Activated naive CD8-positive, alpha-beta T cell treated with anti-CD3 and anti-CD28 coated beads, Interleukin-2, amount 50 U/mL, for 24 hours (primary cell): ENCODE results near the gene SMAD7.

ENCODE experiments used
- ATAC-seq: fragments of 150-1000 bp; cut with Tn5 transposase; one replicate; pipeline ENCODE4 v1.10.0; 2021
- DNase-seq: peaks from one replicate; pipeline ENCODE4 v3.0.0; 2021
- H3K27ac Mint-ChIP-seq: one replicate; pipeline ENCODE4 v1.8.0; 2021; ENCODE audit warnings: mild to moderate bottlenecking, mixed read lengths
- H3K27me3 Mint-ChIP-seq: one replicate; pipeline ENCODE4 v1.8.0; 2021; ENCODE audit warnings: mixed read lengths
- H3K36me3 Mint-ChIP-seq: one replicate; pipeline ENCODE4 v1.8.0; 2021; ENCODE audit warnings: low read depth, mixed read lengths
- H3K4me1 Mint-ChIP-seq: one replicate; pipeline ENCODE4 v1.8.0; 2021; ENCODE audit warnings: mixed read lengths
- H3K4me3 Mint-ChIP-seq: one replicate; pipeline ENCODE4 v1.8.0; 2021; ENCODE audit warnings: mild to moderate bottlenecking, moderate library complexity, mixed read lengths
- H3K9me3 Mint-ChIP-seq: one replicate; pipeline ENCODE4 v1.8.0; 2021; ENCODE audit warnings: mixed read lengths

Gene SMAD7

DNA sequence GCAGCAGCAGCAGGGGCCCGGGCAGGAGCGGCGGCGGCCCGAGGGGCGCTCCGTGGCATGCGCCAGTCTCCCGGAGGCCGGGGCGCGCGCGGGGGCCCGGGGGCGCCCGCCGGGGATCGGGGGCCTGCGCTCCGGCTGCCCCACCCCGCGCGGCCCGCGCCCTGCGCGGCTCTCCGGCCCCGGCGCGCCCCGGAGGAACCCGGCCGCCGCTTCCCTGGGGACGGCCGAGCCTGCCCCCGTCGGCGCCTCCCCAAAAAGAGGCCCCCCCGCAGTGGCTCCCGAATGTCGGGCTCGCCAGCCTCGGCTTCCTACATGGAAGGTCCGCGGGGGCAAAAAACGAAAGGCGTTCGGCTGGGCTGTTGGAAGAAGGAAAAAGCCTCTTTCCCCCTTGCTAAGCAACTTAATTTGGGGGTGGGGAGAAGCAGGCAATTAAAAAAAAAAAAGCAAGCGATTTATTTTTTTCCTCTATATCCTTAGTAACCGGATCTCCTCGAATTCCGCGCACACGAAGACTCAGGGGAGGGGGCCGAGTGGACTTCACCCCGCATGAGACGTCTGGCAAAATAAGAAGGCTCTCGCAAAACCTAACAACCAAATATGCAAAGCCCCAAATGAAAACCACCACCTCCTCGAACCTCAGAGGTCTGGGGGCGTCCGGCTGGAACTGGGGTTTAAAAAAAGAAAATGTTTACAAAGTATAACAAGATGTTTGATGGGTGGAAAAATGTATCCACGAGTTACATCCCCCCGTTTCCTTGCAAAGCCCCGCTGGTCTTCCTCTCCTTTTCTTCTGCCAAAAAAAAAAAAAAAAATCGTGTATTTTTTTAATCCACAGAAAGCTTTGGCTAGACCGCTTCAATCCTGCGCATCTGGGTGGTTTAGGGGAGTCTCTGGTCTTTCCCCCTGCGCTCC is at the start of gene SMAD7:
TSS of gene SMAD7 (minus strand) at position 430 of the 912 bp plus-strand sequence. CDS start 541 bp downstream, outside the sequence.
- peaks cover 50% of the 10 kb centered on the region for H3K4me1 Mint-ChIP-seq
- no peak for ATAC-seq
- DNase-seq = no peak
- peaks cover 5% of the 10 kb centered on the region for H3K27me3 Mint-ChIP-seq
- H3K9me3 Mint-ChIP-seq = no peaks in the 10 kb centered on the region
- peaks cover 32% of the 10 kb centered on the region for H3K36me3 Mint-ChIP-seq
- peak within 1 kb of the TSS; percentile 81 for H3K27ac Mint-ChIP-seq
- peak within 1 kb of the TSS; percentile 97 for H3K4me3 Mint-ChIP-seq

- Mint-ChIP-seq H3K36me3 (no peaks in the 10 kb centered on the region), H3K9me3 (no peaks in the 10 kb centered on the region), H3K4me1 (peaks cover 14% of the 10 kb centered on the region), H3K27me3 (peaks cover 2% of the 10 kb centered on the region), H3K4me3 (no peak overlapping the region), H3K27ac (no peak overlapping the region)
- ATAC-seq (no peak), DNase-seq (no peak)
Observed at GRCh38 chr18:48999569-48999968, 48.8 kb upstream of the SMAD7 start.

DNA sequence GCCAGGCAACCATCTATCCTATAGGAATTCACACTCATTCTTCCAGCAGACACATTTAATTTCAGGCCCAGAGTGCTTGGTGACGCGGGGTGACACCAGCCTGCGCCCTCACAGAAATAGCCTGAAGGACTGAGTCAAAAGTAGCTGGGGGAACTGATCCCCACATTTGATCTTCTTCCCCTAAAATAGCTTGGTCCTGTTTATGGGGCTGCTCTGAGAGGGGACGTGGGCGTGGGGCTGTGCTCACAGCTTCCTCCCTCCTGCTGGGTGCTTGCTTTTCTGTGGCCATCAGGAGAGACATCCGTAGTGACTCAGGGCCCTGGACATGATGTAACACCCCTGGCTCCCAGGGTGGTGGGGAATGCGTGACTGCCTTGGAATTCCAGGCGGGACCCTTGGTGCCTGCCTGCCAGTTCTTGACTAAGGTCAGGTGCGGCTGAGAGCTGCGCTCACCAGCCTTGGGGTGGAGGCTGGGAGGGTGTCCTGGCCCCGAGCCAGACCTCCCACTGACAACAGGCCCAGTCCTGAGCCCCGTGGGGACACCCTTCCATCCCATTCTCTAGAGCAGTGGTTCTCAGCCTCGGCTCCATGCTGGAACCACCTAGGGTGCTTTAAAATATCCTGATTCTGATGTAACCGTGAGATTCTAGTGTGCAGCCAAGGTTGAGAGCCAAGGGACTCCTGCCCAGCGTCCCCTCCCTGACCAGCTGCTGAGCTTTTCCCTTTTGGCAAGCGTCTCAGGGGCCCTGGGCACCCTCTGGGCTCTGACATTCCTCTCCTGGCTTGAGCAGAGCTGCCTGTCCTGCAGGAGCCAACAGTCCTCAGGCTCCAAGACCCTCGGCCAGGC is 47.4 kb upstream of the SMAD7 start:
- DNase-seq (no peak), ATAC-seq (no peak)
- no peaks in the 10 kb centered on the region for H3K36me3 Mint-ChIP-seq
- H3K27me3 Mint-ChIP-seq = peaks cover 2% of the 10 kb centered on the region
- no peak overlapping the region for H3K4me3 Mint-ChIP-seq
- H3K4me1 Mint-ChIP-seq = peaks cover 14% of the 10 kb centered on the region
- H3K9me3 Mint-ChIP-seq = no peaks in the 10 kb centered on the region
- no peak overlapping the region for H3K27ac Mint-ChIP-seq

DNA sequence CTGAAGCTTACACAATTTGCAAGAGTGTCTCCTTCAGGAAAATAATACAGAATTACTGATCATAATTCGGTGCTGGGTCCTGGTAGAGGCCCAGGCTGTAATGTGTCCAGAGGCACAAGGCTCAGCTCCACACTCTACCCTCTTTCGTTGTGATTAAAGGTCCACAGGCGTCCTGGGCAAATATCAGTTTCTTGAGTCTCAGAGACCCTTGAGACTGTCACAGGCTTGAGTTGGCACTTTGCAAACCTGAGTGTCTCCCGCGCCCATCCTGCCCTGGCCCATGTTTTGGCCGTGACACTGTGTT is 46.9 kb upstream of the SMAD7 start:
- peaks cover 2% of the 10 kb centered on the region for H3K27me3 Mint-ChIP-seq
- ATAC-seq (no peak), DNase-seq (no peak)
- peaks cover 16% of the 10 kb centered on the region for H3K4me1 Mint-ChIP-seq
- peak overlapping the region; percentile 37 for H3K27ac Mint-ChIP-seq
- no peaks in the 10 kb centered on the region for H3K9me3 Mint-ChIP-seq
- no peaks in the 10 kb centered on the region for H3K36me3 Mint-ChIP-seq
- H3K4me3 Mint-ChIP-seq = no peak overlapping the region

- no peak for ATAC-seq
Observed at GRCh38 chr18:48996901-48997463, 46.2 kb upstream of the SMAD7 start.

DNA sequence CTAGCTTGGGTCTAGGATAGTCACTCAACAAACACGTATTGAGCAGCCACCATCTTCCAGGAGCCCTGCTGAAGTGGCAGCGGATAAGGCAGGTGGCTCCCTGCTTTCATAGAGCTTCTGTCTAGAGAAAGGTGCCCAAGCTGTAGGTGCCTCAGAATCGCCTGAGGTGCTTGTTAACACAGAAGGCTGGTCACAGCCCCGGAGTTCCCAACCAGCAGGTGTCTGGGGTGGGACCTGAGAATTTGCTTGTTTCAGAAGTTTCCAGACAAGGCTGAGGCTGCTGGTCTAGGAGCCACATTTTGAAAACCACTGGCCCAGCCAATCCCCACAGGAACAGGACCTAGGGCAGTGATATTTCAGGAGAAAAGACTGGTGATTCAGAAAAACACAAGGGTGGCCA is 45.3 kb upstream of the SMAD7 start:
- no peak overlapping the region for H3K27ac Mint-ChIP-seq
- peaks cover 16% of the 10 kb centered on the region for H3K4me1 Mint-ChIP-seq
- peaks cover 2% of the 10 kb centered on the region for H3K27me3 Mint-ChIP-seq
- no peak for ATAC-seq
- DNase-seq = no peak
- H3K4me3 Mint-ChIP-seq = no peak overlapping the region
- H3K36me3 Mint-ChIP-seq = no peaks in the 10 kb centered on the region
- H3K9me3 Mint-ChIP-seq = no peaks in the 10 kb centered on the region

More at GRCh38 chr18:48996901-48997463, 46.2 kb upstream of the SMAD7 start:
- peak overlapping the region; percentile 37 for H3K27ac Mint-ChIP-seq
- no peak overlapping the region for H3K4me3 Mint-ChIP-seq
- H3K4me1 Mint-ChIP-seq = peaks cover 16% of the 10 kb centered on the region
- no peaks in the 10 kb centered on the region for H3K9me3 Mint-ChIP-seq
- DNase-seq = no peak
- H3K36me3 Mint-ChIP-seq = no peaks in the 10 kb centered on the region
- peaks cover 2% of the 10 kb centered on the region for H3K27me3 Mint-ChIP-seq

DNA sequence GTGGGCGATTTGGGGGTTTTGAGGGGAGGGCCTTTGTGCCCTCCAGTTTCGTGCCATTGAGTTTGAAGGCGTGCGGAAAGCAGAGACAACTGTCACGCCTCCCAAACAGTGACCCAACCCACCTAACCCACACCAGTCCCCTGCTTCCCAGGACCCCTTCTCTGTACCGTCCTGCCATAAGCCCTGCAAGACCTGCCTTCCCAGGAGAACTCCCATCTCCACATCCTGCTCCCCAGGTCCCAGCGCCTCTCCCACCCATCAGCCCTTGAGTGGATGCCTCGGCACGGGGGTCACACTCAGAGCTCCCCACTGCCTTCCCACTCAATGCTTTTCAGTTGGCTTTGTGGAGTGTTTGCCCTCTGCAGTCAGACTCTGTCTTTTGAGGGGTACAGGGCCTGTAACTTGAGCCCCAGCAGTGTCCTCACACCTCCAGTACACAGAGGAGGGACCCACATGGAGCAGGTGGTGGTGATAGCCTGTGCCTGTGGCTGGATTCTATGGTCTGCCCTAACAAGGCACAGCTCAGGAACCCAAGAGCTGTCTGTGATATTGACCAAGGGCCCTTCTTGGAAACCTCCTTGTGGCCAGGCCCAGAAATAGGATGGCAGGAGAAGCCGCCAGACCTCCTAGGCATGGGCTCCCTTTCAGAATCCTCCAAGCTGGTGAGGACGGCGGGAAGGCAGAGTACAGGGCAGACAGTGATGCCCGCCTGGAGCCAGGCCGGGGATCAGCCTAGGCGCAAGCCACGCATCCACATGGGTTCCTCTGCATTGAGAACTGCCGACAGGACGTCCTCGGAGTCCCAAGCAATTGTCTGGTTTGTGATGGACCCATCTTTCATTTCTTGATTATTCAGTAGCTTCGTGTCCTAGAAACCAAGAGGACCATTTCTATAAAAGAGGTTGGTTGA is 44.4 kb upstream of the SMAD7 start:
- Mint-ChIP-seq H3K27ac (no peak overlapping the region), H3K4me1 (peaks cover 16% of the 10 kb centered on the region), H3K9me3 (no peaks in the 10 kb centered on the region), H3K27me3 (peaks cover 2% of the 10 kb centered on the region), H3K4me3 (no peak overlapping the region), H3K36me3 (no peaks in the 10 kb centered on the region)
- no peak for DNase-seq
- ATAC-seq = no peak

DNA sequence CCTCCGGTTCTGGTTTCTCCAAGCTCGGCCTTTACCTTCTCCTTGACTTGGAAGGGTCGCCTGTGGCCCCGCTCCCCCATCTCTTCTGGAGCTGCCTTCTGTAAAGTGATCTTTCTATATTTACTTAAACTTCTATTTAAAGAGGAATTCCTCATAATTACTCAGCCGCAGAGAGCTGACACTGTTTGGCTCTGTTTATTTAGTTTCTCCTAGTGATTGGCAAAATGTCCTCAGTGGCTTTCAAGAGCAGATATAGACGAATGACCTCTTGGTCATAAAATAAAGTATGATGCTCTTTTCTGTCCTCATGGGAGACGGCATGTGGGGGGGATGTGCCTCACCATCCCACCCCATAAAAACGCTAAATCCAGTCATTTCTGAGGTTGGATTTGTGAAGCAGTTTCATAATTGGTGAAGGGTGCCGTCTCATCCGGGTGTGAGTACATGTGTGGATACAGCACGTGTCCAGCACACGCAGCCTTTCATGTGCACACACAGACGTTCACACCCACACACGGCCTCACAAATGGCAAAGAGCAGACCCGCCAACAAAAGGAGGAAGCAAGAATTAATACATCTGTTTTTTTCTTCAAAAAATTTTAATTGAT is 43.4 kb upstream of the SMAD7 start:
- Mint-ChIP-seq H3K4me1 (peaks cover 16% of the 10 kb centered on the region), H3K4me3 (no peak overlapping the region), H3K27ac (peak overlapping the region; percentile 37), H3K9me3 (no peaks in the 10 kb centered on the region), H3K27me3 (peaks cover 2% of the 10 kb centered on the region), H3K36me3 (no peaks in the 10 kb centered on the region)
- ATAC-seq = no peak
- DNase-seq = no peak

GRCh38 chr18:48993586-48993985 is 42.8 kb upstream of the SMAD7 start:
- Mint-ChIP-seq H3K27me3 (peaks cover 2% of the 10 kb centered on the region), H3K9me3 (no peaks in the 10 kb centered on the region), H3K4me3 (no peak overlapping the region), H3K27ac (no peak overlapping the region), H3K4me1 (peaks cover 16% of the 10 kb centered on the region), H3K36me3 (no peaks in the 10 kb centered on the region)
- ATAC-seq (no peak), DNase-seq (no peak)

- no peak overlapping the region for H3K4me3 Mint-ChIP-seq
- H3K4me1 Mint-ChIP-seq = peaks cover 16% of the 10 kb centered on the region
- H3K9me3 Mint-ChIP-seq = no peaks in the 10 kb centered on the region
- no peak overlapping the region for H3K27ac Mint-ChIP-seq
- H3K27me3 Mint-ChIP-seq = peaks cover 2% of the 10 kb centered on the region
- ATAC-seq (no peak), DNase-seq (peak; percentile 20)
- no peaks in the 10 kb centered on the region for H3K36me3 Mint-ChIP-seq
Observed at GRCh38 chr18:48992791-48993555, 42.2 kb upstream of the SMAD7 start.

GRCh38 chr18:48992133-48992532 is 41.4 kb upstream of the SMAD7 start:
- Mint-ChIP-seq H3K9me3 (no peaks in the 10 kb centered on the region), H3K4me3 (no peak overlapping the region), H3K4me1 (peaks cover 9% of the 10 kb centered on the region), H3K27me3 (peaks cover 2% of the 10 kb centered on the region), H3K36me3 (no peaks in the 10 kb centered on the region), H3K27ac (no peak overlapping the region)
- DNase-seq = no peak
- no peak for ATAC-seq

DNA sequence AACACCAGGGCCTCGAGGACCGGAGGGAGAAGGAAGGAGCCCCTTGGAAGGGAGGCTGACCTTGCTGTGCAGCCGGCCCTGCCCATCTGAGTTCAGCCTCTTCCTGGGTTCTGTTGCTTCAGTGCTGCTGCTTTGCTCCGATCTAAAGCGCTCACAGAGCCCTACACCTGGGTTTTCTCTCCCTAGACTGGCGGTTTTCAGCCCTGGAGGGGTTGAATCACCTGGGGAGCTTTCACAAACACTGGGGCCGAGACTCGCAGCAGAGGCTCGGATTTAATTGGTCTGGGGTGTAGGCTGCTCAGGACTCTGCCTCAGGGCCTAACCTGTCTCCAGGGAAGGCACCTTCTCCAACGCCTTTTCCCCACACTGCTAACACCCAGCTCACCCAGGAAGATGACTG is 40.9 kb upstream of the SMAD7 start:
- no peak overlapping the region for H3K27ac Mint-ChIP-seq
- H3K9me3 Mint-ChIP-seq = no peaks in the 10 kb centered on the region
- ATAC-seq (no peak), DNase-seq (no peak)
- H3K4me1 Mint-ChIP-seq = peaks cover 5% of the 10 kb centered on the region
- H3K4me3 Mint-ChIP-seq = no peak overlapping the region
- no peaks in the 10 kb centered on the region for H3K36me3 Mint-ChIP-seq
- H3K27me3 Mint-ChIP-seq = peaks cover 2% of the 10 kb centered on the region

- H3K36me3 Mint-ChIP-seq = no peaks in the 10 kb centered on the region
- H3K27me3 Mint-ChIP-seq = peaks cover 2% of the 10 kb centered on the region
- ATAC-seq (no peak), DNase-seq (no peak)
- peaks cover 5% of the 10 kb centered on the region for H3K4me1 Mint-ChIP-seq
- H3K9me3 Mint-ChIP-seq = no peaks in the 10 kb centered on the region
- H3K27ac Mint-ChIP-seq = no peak overlapping the region
- no peak overlapping the region for H3K4me3 Mint-ChIP-seq
Observed at GRCh38 chr18:48991319-48991660, 40.5 kb upstream of the SMAD7 start.
